ENCODE measurements around the gene ARHGAP44.
A peak's percentile ranks its signal among the peaks of the same experiment; 100 is the strongest.

Gene ARHGAP44

DNA sequence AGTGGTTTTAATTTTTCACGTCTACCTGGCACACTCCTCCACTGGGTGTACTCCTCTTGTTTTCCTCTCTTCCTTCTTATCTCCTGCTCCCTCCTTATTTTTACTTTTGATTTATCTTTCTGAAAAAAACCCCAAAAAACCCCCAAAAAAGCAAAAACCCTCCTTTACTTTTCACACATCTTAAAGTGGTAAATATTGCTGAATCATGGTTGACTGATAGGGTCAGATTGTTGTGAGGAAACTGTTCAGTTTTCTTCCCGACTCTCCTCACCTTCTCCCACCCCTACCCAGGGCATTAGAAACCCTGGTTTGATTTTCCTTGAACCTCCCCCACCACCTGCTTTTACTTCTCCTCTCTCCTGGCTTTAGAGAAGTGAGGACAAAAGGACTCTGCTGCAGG lies 25.4 kb downstream of the ARHGAP44 start:
- Histone ChIP-seq H3K27me3 (no peaks in the 10 kb centered on the region), H3K36me3 (no peaks in the 10 kb centered on the region), H3K4me2 (peak overlapping the region; percentile 58; the same call in 1 of the 2 replicates), H4K20me1 (no peaks in the 10 kb centered on the region), H3K9me3 (peaks cover 24% of the 10 kb centered on the region), H3K4me3 (no peak overlapping the region), H3K9ac (no peak overlapping the region), H3K4me1 (peaks cover 19% of the 10 kb centered on the region), H3K27ac (no peak overlapping the region)
- no peak for TF ChIP-seq Cebpa-rat (IDR thresholded peaks at IDR 0.05)

DNA sequence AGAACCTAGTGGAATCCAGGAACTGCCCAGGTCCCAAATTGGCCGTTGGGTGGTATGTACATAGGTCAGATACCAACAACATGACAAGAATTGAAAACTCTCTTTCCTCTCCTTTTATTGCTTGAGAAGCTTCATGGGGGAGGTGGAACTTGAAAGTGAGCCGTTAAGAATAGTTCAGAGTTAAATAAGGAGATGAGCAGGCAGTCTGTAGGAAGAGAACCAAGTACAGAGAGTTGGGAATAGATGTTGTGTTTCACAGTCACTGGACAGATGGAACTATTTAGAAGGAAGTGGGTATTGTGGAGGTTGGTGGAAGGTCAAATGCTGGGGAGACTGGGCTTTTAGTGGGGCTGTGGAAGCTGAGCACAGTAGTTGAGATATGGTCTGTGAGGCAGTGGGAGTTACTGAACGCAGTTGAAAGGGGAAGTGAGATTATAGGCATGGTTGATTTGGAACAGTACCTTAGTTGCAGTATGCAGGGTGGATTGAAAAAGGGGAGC lies 26.4 kb downstream of the ARHGAP44 start:
- peaks cover 19% of the 10 kb centered on the region for H3K4me1 ChIP-seq
- H3K9me3 ChIP-seq = peaks cover 14% of the 10 kb centered on the region
- no peak for TF ChIP-seq Cebpa-rat (IDR thresholded peaks at IDR 0.05)
- H3K27ac ChIP-seq = peak overlapping the region; percentile 51
- H3K4me3 ChIP-seq = no peak overlapping the region
- no peaks in the 10 kb centered on the region for H4K20me1 ChIP-seq
- no peaks in the 10 kb centered on the region for H3K27me3 ChIP-seq
- peak overlapping the region; percentile 58 for H3K4me2 ChIP-seq
- H3K9ac ChIP-seq = no peak overlapping the region
- no peaks in the 10 kb centered on the region for H3K36me3 ChIP-seq

DNA sequence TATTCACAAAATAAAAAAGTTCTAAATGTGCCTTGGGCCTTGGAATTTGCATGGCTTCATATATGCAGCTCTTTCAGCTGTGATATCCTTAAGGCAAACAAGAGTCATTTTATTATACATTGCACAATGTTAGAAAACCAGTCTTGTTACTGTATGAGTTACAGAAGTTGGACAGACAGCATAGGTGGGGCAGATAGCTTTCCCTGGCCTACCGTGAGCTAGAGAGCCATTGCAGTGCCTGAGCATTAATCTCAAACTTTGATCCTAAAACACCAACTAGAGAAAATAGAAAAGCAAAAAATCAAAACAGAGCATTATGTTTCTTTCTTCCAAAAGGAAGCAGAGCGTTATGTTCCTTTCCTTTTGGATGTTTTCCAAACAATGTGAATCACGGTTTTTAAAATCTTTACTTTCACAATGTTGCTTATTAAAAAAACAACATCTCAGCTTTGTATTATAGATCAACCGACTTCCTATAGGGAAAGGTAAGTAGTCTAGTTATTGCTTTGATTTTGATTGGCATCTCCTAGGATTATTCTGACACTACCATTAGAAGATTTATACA lies 32.2 kb downstream of the ARHGAP44 start:
- TF ChIP-seq Cebpa-rat (IDR thresholded peaks at IDR 0.05) = no peak
- Histone ChIP-seq H3K27me3 (no peaks in the 10 kb centered on the region), H3K9me3 (peaks cover 10% of the 10 kb centered on the region; the same call in 1 of the 2 replicates), H3K4me1 (peaks cover 2% of the 10 kb centered on the region; the same call in 1 of the 2 replicates), H3K9ac (no peak overlapping the region), H3K27ac (no peak overlapping the region), H3K4me2 (no peak overlapping the region), H3K36me3 (no peaks in the 10 kb centered on the region), H4K20me1 (no peaks in the 10 kb centered on the region), H3K4me3 (no peak overlapping the region)

DNA sequence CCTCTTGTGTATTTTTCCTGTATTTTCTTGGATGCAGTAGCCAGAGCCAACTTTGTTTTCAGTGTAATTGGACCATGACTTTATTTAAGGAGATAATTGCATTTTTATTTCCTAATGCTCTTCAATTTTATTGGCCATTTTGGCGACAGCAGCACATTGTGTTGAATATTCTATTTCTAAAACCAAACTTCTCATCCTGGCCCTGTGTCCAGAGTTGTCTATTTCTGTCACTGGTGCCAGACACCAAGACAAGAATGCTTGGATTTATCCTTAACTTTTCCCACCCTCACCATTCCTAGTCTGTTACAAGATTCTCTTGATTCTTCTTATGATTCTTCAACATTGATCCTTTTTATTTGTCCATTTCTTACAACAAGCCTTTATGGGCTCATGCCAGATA lies 37.1 kb downstream of the ARHGAP44 start:
- no peak for TF ChIP-seq Cebpa-rat (IDR thresholded peaks at IDR 0.05)
- Histone ChIP-seq H3K4me1 (no peaks in the 10 kb centered on the region), H3K9ac (no peak overlapping the region), H3K27ac (no peak overlapping the region), H4K20me1 (no peaks in the 10 kb centered on the region), H3K27me3 (no peaks in the 10 kb centered on the region), H3K36me3 (no peaks in the 10 kb centered on the region), H3K9me3 (peaks cover 6% of the 10 kb centered on the region), H3K4me3 (no peak overlapping the region), H3K4me2 (no peak overlapping the region)

DNA sequence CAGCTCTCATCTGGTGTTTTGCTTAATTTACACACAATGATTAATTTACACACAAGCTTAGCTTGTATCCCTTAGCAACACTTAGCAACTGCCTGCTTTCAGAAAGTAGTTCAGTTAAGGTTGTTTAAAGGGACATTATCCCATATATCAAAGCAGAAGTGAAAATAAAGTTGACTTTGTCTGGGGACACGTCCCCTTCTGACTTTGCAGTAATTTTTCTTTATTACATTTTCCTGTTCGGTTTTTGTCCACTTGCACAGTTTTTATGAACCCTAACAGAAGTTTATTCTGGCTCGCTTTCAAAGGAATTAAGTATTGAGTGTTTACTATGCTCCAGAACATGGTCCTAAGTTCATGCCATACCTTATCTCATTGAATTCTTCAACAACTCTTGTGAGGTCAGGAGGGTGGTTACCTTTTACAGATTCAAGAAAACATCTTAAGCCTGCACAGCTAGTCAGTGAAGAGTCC lies 41.5 kb downstream of the ARHGAP44 start:
- Histone ChIP-seq H3K9ac (no peak overlapping the region), H3K4me1 (no peaks in the 10 kb centered on the region), H3K36me3 (no peaks in the 10 kb centered on the region), H3K27me3 (no peaks in the 10 kb centered on the region), H4K20me1 (no peaks in the 10 kb centered on the region), H3K27ac (no peak overlapping the region), H3K4me3 (no peak overlapping the region), H3K4me2 (no peak overlapping the region), H3K9me3 (peaks cover 28% of the 10 kb centered on the region)
- no peak for TF ChIP-seq Cebpa-rat (IDR thresholded peaks at IDR 0.05)

DNA sequence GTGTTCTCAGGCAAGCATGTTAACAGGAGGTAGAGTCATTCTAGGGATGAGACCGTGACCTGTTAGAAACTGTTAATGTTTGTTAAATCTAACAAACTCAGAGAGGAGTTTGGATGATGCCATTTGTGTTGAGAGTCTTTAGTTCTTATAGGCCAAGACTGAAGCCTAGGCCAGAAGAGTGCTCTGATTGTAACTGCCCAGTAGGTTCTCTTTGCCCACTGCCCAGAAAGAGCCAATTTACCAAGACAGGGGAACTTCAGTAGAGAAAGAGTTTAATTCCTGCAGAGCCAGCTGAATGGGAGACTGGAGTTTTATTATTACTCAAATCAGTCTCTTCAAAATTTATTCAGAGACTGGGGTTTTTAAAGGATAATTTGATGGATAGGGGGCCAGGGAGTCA lies 42.5 kb downstream of the ARHGAP44 start:
- H3K4me2 ChIP-seq = no peak overlapping the region
- H3K4me1 ChIP-seq = no peaks in the 10 kb centered on the region
- TF ChIP-seq Cebpa-rat (IDR thresholded peaks at IDR 0.05) = no peak
- no peak overlapping the region for H3K4me3 ChIP-seq
- H3K36me3 ChIP-seq = no peaks in the 10 kb centered on the region
- no peaks in the 10 kb centered on the region for H3K27me3 ChIP-seq
- no peak overlapping the region for H3K9ac ChIP-seq
- H3K9me3 ChIP-seq = peaks cover 28% of the 10 kb centered on the region
- no peaks in the 10 kb centered on the region for H4K20me1 ChIP-seq
- H3K27ac ChIP-seq = no peak overlapping the region

DNA sequence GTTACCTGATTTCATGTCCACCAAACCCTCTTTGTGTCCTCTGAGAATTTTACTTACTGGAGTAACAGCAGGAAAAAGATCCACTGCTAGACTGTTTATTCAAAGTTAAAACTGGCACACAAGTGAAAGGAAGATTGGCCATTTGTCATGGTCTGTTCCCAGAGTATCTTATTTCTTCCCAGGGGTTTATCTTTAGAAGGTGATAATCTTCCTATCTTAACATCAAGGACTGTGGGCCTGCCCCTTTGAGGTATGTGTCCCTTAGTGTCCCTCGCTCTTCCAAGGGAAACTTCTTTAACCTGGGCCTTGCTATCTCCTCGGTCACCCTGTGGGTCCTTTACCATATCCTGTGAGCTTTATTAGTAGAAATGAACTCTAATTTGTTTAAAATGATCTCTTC lies 49.7 kb downstream of the ARHGAP44 start:
- H3K4me3 ChIP-seq = no peak overlapping the region
- H3K4me1 ChIP-seq = no peaks in the 10 kb centered on the region
- H4K20me1 ChIP-seq = no peaks in the 10 kb centered on the region
- H3K27me3 ChIP-seq = no peaks in the 10 kb centered on the region
- no peak overlapping the region for H3K27ac ChIP-seq
- peaks cover 4% of the 10 kb centered on the region; the same call in 1 of the 2 replicates for H3K36me3 ChIP-seq
- H3K9ac ChIP-seq = no peak overlapping the region
- TF ChIP-seq Cebpa-rat (IDR thresholded peaks at IDR 0.05) = no peak
- H3K4me2 ChIP-seq = no peak overlapping the region
- peaks cover 13% of the 10 kb centered on the region; the same call in 1 of the 2 replicates for H3K9me3 ChIP-seq

DNA sequence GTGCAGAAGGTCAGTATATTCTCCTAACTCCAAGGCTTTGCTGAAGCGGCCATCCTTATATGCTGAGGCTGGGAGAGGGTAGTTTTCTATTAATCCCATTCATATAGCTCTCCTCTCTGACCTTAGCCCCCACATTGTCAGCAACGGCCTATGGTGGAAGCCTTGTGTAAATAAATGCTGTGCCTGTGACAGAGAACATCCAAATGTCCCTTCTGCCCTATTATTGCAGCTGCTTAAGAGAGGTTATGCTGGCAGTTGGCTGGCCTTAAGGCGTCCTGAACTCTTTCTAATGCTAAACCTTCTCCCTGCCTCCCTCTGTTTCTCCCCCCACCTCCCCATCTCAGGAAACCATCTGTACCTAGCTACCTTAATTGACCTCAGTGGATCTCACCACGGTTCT lies 53.6 kb downstream of the ARHGAP44 start:
- Histone ChIP-seq H3K4me1 (peaks cover 20% of the 10 kb centered on the region), H3K4me3 (no peak overlapping the region), H3K36me3 (peaks cover 6% of the 10 kb centered on the region; the same call in 1 of the 2 replicates), H3K9me3 (peaks cover 18% of the 10 kb centered on the region), H3K4me2 (no peak overlapping the region), H4K20me1 (no peaks in the 10 kb centered on the region), H3K27me3 (no peaks in the 10 kb centered on the region), H3K9ac (no peak overlapping the region), H3K27ac (no peak overlapping the region)
- no peak for TF ChIP-seq Cebpa-rat (IDR thresholded peaks at IDR 0.05)

DNA sequence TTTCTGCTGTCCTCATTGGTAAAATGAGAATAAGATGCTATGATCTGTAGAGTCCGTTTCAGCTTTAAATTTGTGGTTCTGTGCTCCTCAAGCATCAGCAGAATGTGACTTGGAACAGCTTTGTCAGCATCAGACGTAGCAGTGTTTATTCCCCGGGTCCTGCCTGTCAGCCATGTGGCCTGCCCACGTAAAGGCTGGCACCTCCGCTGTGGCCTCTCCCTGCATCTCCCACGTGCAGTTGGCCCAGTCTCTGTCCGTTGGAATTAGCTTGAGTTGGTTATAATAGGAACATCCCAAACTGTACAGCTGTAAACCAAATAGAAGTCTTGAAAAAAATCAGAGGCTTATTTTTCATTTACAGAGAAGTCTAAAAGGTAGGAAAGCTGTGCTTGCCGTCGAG lies 61.7 kb downstream of the ARHGAP44 start:
- no peaks in the 10 kb centered on the region for H3K27me3 ChIP-seq
- H3K4me1 ChIP-seq = peaks cover 29% of the 10 kb centered on the region
- H4K20me1 ChIP-seq = no peaks in the 10 kb centered on the region
- no peak overlapping the region for H3K9ac ChIP-seq
- H3K27ac ChIP-seq = no peak overlapping the region
- H3K9me3 ChIP-seq = no peaks in the 10 kb centered on the region; the same call in 1 of the 2 replicates
- H3K4me2 ChIP-seq = no peak overlapping the region
- TF ChIP-seq Cebpa-rat (IDR thresholded peaks at IDR 0.05) = no peak
- H3K36me3 ChIP-seq = no peaks in the 10 kb centered on the region
- H3K4me3 ChIP-seq = no peak overlapping the region

DNA sequence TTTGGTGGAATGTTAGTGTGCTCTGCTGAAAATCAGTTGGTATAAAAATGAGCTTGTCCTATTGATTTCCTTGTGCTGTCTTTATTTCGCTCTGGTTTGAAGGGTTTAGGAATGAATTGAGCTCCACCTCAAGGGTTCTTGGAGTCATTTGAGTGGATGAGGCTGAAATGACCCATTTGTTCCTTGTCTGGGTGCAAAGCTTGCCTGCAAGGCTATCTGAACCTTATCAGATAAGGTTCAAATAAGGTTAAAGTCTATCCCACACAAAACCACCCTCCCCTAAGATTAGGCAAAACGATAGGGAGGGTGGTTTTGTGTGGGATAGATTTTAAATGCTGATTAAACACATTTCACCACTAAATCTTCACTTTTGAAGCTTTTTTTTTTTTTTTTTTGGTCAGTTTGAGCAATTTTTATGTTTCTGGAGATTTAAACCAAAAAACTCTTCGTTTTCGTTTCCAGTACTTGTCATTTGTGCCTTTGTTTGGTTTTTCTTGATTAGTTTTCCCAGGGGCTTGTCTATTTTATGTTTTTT lies 62.7 kb downstream of the ARHGAP44 start:
- Histone ChIP-seq H3K4me3 (no peak overlapping the region), H4K20me1 (no peaks in the 10 kb centered on the region), H3K27ac (no peak overlapping the region), H3K9me3 (no peaks in the 10 kb centered on the region; the same call in 1 of the 2 replicates), H3K9ac (no peak overlapping the region), H3K4me1 (peaks cover 24% of the 10 kb centered on the region), H3K36me3 (no peaks in the 10 kb centered on the region), H3K4me2 (no peak overlapping the region), H3K27me3 (no peaks in the 10 kb centered on the region)
- no peak for TF ChIP-seq Cebpa-rat (IDR thresholded peaks at IDR 0.05)
